ENCODE results near the gene B4GALNT3.

DNA sequence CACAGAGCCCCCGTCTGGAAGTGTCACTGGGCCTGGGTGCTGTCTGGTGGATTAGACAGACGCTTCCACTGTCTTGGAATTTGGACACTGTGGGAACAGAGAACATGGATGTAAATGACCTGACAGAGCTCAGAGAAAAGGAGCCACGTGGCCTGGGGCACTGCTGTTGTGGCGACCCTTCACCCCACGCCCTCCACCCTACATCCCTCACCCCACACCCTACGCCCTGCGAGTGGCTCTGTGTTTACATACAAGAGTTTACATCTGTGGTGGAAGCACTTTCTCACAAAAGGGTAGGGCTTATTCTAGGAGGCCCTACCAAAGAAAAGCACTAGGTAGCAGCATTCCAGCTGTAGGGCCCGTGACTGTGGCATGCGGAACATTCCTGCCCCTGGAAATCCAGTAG is 47.7 kb downstream of the B4GALNT3 start:
- TF ChIP-seq, protein P1, sequence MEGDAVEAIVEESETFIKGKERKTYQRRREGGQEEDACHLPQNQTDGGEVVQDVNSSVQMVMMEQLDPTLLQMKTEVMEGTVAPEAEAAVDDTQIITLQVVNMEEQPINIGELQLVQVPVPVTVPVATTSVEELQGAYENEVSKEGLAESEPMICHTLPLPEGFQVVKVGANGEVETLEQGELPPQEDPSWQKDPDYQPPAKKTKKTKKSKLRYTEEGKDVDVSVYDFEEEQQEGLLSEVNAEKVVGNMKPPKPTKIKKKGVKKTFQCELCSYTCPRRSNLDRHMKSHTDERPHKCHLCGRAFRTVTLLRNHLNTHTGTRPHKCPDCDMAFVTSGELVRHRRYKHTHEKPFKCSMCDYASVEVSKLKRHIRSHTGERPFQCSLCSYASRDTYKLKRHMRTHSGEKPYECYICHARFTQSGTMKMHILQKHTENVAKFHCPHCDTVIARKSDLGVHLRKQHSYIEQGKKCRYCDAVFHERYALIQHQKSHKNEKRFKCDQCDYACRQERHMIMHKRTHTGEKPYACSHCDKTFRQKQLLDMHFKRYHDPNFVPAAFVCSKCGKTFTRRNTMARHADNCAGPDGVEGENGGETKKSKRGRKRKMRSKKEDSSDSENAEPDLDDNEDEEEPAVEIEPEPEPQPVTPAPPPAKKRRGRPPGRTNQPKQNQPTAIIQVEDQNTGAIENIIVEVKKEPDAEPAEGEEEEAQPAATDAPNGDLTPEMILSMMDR (conservative IDR thresholded peaks at IDR 0.05; ENCODE audit: low read length), result no peak
- no peak for TF ChIP-seq EZH2phosphoT487 (IDR thresholded peaks at IDR 0.05; ENCODE audit: borderline replicate concordance, low read depth, low read length)

Measured in OCI-LY7 (cell line).